ENCODE data around the gene KRTAP10-6.
"Not testable (repeated sequence)": the region's sequence is repeated elsewhere in the genome, so short reads cannot be mapped to it uniquely, and the experiment has no call there.

KRTAP10-6 gene

DNA sequence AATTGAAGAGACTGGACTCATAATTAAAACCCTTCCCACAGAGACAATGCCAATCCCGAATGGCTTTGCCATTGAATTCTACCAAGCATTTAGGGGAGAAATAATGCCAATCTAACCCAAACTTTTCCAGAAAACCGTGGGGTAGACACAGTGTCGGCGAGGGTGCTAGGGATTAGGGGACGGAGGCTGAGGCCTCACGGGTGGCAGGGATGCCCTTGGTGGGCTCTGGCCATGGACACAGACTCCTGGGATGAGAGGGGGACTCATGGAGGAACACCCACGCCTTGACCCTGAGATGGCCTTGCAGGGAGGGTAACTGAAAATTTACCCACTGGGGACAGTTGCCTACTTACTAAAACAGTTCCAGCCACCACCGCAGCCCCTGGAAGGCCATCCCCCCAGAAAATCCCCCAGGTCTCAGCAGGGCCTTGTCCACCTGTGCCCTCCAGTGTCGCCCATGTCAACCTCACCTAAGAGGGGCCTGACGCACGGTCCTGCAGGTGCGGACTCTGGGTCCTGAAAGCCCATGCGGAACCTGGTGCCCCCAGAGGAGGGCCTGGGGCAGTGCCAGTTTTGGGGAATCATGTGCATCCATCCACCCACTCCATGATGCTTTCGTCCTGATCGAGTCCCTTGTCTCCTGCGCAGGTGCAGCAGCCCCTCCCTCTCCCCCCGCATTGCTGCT is 13.8 kb downstream of the KRTAP10-6 start:
- no peak for DNase-seq (ENCODE audit: low read depth in 2 of 2)

DNA sequence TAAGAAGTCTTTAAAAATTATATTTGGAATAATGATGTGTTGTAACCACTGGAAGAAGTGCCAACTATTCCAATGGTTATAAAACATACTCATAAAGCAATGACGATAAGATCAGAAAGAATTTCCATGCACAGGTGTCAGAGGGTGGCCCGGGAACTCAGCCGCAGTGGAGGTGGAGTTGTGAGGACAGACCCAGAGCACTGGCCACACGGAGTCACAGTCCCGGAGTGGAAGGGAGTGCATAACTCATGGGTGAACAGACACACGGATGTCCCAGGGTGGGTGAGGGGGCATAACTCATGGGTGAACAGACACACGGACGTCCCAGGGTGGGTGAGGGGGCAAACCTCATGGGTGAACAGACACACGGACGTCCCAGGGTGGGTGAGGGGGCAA is 16.3 kb downstream of the KRTAP10-6 start:
- no peak for DNase-seq (ENCODE audit: low read depth in 2 of 2)

DNA sequence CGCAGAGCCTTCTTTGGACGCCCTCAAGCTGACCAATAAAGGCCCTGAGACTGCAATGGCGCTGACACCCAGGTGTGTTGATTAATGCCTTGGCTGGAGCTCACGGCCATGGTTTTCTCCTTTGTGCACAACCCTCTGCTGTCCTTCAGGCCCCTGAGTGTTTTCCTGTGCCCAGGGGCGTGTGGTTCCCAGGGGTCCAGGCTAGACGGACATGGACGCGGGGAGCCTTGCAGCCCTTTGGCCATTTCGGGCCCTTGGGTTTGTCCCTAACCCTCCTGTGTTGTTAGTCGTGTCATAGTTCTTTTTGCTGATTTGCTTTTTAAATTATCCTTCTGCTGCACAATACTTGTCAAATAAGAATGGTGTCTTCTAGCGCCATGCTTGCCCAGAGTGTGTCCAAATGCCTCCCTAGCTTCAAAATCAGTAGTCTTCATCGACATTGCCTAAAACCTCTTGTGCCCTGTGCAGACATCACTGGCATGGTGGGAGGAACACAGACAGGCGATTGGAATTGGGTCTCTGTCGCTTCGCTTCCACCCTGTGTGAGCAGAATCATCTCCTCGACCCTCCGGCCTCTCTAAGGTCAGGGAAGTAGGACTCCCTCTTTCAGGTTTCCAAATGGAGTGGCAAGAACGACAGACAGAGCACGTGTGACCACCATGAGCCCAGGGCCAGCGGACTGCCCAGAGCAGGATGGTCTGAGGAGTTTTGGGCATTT is 16.8 kb downstream of the KRTAP10-6 start:
- no peak for DNase-seq (ENCODE audit: low read depth in 2 of 2)

- DNase-seq (ENCODE audit: low read depth in 2 of 2): no peak
Observed at GRCh38 chr21:44574457-44575306, 17.6 kb downstream of the KRTAP10-6 start.

DNA sequence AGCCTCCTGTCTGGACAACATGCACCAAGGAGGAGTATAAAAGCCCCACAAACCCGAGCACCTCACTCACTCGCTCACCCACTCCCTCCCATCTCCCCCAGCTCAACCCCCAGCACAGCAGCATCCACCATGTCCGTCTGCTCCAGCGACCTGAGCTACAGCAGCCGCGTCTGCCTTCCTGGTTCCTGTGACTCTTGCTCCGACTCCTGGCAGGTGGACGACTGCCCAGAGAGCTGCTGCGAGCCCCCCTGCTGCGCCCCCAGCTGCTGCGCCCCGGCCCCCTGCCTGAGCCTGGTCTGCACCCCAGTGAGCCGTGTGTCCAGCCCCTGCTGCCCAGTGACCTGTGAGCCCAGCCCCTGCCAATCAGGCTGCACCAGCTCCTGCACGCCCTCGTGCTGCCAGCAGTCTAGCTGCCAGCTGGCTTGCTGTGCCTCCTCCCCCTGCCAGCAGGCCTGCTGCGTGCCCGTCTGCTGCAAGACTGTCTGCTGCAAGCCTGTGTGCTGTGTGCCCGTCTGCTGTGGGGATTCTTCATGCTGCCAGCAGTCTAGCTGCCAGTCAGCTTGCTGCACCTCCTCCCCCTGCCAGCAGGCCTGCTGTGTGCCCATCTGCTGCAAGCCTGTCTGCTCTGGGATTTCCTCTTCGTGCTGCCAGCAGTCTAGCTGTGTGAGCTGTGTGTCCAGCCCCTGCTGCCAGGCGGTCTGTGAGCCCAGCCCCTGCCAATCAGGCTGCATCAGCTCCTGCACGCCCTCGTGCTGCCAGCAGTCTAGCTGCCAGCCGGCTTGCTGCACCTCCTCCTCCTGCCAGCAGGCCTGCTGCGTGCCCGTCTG is 18.5 kb downstream of the KRTAP10-6 start, which contains the start of gene KRTAP10-4:
Gene KRTAP10-4, plus strand, starts transcription at position 100 of the 827 bp plus-strand sequence. Its CDS starts 30 bp downstream, at position 130.
- not testable (repeated sequence) for DNase-seq (ENCODE audit: low read depth in 2 of 2)

- DNase-seq (ENCODE audit: low read depth in 2 of 2): no peak
Observed at GRCh38 chr21:44572959-44573583, 19.2 kb downstream of the KRTAP10-6 start.

DNA sequence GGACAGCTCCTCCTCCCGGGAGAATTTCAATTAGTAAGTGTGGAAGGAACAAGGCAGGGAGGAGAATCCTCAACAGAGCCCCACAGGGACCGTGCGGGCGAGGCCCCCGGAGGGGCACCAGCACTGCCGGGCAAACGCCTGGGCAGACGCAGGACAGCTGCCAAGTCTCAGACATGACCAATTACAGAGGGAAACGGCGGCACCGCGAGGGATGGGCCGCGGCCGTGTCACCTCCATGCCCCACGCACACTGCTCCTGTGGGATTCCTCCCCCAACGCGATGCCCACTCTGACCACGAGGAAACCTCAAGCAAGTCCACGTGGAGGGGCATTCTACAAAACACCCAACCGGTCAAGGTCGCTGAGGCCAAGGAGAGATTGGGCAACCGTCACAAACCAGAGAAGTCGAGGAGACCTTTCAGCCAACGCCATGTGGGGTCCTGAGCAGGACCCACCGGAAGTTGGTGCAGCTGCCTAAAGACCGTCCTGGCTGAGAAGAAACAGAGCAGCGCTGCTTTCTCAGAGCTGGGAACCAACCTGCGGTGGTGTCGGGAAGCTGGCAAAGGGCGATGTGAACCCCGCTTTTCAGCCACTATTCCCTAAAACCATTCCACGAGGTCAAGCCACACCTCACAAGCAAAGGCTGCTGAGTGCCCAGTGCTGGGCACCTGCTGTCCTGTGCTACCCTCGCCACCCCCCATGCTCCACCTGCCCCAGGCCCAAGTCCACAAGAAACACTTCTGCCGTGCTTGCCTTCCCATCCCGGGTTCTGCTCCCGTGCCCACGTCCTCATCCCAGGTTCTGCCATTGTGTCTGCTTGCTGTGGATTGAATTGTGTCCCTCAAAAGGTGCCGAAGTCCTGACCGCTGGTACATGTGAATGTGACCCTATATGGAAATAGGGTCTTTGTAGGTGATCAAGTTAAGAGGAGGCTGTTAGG is 20.2 kb downstream of the KRTAP10-6 start:
- DNase-seq (ENCODE audit: low read depth in 2 of 2): no peak

DNA sequence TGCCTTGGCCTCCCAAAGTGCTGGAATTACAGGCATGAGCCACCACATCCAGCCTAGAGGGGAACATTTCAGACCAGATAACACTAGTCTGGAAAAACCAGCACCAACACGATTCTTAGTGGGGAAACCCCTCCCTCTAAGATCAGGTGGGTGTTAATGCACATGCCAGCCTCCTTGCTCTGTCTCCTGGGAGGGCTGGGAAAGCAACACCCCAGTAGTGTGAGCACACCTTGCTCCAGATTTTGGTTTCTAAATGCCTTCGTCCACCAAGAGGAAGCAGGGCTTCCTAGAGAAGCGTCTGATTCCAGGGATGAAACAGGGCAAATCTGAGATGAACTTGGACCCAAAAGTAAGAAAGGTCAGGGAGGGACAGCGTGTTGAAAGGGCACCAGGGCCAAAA is 21.0 kb downstream of the KRTAP10-6 start:
- no peak for DNase-seq (ENCODE audit: low read depth in 2 of 2)

- DNase-seq (ENCODE audit: low read depth in 2 of 2): no peak
Observed at GRCh38 chr21:44569861-44570517, 22.3 kb downstream of the KRTAP10-6 start.

DNA sequence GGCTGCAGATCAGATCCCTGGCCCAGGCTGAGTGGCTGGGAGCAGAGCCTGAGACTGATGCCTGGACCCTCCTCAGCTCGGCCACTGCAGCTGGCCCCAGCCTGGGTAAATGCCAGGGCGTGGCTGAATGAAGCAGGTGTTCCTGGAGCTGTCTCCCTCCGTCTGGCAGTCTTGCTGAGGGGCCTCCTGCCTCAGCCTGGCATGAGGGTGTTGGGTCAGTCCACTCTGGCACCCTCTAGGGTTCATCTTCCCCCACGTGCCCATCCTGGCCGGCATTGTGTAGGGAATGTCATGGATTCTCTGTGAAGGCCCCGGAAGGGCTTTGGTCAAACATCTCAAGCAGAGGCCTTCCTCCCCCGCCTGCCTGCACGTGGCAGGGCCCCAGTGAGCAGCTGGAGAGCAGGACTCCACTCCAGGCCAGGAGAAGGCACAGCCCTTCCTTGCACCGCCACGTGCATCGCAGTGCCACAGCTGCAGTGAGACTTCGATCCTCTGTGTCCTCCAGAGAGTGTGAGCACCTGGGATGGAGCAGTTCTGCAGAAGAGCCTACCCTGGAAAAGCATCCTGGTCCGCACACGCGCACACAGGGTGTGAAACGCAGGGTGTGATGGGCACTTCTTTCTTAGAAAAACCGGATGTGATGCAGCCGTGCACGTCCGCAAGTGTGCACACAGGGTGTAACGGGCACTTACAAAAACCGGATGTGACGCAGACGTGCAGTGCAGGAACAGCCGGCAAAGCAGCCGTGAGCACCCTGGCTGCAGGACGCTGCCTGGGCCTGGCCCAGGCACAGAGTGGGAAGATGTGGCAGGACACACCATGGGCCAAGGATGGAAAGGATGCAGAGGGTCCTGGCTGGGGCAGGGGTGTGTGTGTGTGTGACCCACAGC is 23.4 kb downstream of the KRTAP10-6 start:
- DNase-seq (ENCODE audit: low read depth in 2 of 2): no peak

GRCh38 chr21:44568261-44568660 is 24.0 kb downstream of the KRTAP10-6 start:
- DNase-seq (ENCODE audit: low read depth in 2 of 2): no peak

- no peak for DNase-seq (ENCODE audit: low read depth in 2 of 2)
Observed at GRCh38 chr21:44567481-44568171, 24.7 kb downstream of the KRTAP10-6 start.

DNA sequence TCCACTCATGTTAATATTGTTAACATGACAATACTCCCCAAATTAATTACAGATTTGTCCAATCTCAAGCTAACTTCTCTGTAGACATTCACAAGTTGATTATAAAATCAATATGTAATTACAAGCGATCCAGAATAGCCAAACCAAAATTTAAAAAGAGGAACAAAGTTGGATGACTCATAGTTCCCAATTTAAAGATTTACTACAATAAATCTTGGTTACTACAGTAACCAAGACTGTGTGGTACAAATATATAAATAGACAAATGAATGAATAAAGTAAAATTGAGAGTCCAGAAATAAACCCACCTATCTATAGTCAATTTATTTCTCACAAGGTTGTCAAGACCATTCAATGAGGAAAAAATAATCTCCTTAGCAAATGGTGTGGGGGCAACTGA is 25.9 kb downstream of the KRTAP10-6 start:
- no peak for DNase-seq (ENCODE audit: low read depth in 2 of 2)

GRCh38 chr21:44564886-44565598 is 27.3 kb downstream of the KRTAP10-6 start:
- DNase-seq (ENCODE audit: low read depth in 2 of 2): no peak

- DNase-seq (ENCODE audit: low read depth in 2 of 2): no peak
Observed at GRCh38 chr21:44564099-44564498, 28.2 kb downstream of the KRTAP10-6 start.

DNA sequence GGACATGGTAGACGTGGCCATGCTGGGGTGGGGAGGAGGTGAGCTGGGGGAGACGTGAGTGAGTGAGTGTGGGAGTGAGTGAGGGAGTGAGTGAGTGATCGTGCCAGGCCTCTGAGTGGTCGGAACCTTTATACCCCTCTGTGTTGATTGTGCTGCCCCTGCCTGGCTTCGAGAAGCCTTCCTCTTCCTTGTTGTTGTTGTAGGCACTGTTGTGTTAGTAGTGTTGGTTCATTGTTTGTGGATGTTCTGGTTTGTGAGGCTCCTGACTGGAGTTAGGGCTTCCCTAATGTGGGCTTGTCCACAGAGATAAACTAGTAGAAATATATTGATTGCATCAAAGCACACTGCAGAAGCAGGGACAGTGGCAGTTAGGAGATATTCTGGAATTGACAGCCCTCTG is 33.6 kb downstream of the KRTAP10-6 start, which contains the start of gene KRTAP10-3:
Gene KRTAP10-3, minus strand, starts transcription at position 101 of the 400 bp plus-strand sequence. Its CDS starts 80 bp downstream, at position 21.
- no peak for DNase-seq (ENCODE audit: low read depth in 2 of 2)

GRCh38 chr21:44558329-44558675 is 34.0 kb downstream of the KRTAP10-6 start:
- not testable (repeated sequence) for DNase-seq (ENCODE audit: low read depth in 2 of 2)
